Thyroid gland (tissue), 4 donors: ENCODE data around the gene URM1. TPM values are rescaled to one million over a fixed set of nuclear protein-coding genes. Genes with fewer than 3 reads are reported as not detected.
A peak's percentile ranks its signal among the peaks of the same experiment; 100 is the strongest.

Experiments
- DNase-seq, 2 donors: peaks; one replicate each; pipeline ENCODE4 v3.0.0-alpha.2; 2019
- H3K27ac ChIP-seq, 3 donors: fragments of 200-600 bp; sonication (generic); 1 replicate in 2 of 3; 2 replicates in 1 of 3; pipeline ENCODE4 v1.5.1; 2016 to 2019; ENCODE audit warnings: mild to moderate bottlenecking in 1 of 3, moderate library complexity in 1 of 3
- H3K27me3 ChIP-seq: fragments of 200-600 bp; sonication (generic); one replicate; pipeline ENCODE4 v1.5.1; 2019
- H3K36me3 ChIP-seq, 2 donors: fragments of 200-600 bp; sonication (generic); one replicate each; pipeline ENCODE4 v1.5.1; 2016 to 2019
- H3K4me1 ChIP-seq, 2 donors: fragments of 200-600 bp; sonication (generic); one replicate each; pipeline ENCODE4 v1.5.1; 2017 to 2019
- H3K4me3 ChIP-seq, 3 donors: fragments of 200-600 bp; sonication (generic); replicated peaks in 1 of 3; 1 replicate in 2 of 3; 2 replicates in 1 of 3; pipeline ENCODE4 v1.5.1; 2016; ENCODE audit warnings: mild to moderate bottlenecking in 1 of 3
- H3K9me3 ChIP-seq: fragments of 200-600 bp; sonication (generic); one replicate; pipeline ENCODE4 v1.5.1; 2017
- CTCF ChIP-seq, 6 experiments: fragments of 200-600 bp in 3 of 6; fragments of 450-650 bp in 3 of 6; sonication (generic) in 3 of 6; IDR thresholded peaks; one replicate each; pipeline ENCODE4 v1.5.1; 2016 to 2019; ENCODE audit warnings: antibody characterized with exemption in 6 of 6, mild to moderate bottlenecking in 2 of 6, inconsistent platforms in 1 of 6, moderate library complexity in 1 of 6
- POLR2A ChIP-seq, 2 donors: fragments of 450-650 bp; IDR thresholded peaks; one replicate each; pipeline ENCODE4 v1.6.1; 2017; ENCODE audit warnings: antibody characterized with exemption in 2 of 2, mild to moderate bottlenecking in 2 of 2, moderate library complexity in 1 of 2
- WGBS, 2 donors: methylation state at CpG; one replicate each; pipeline ENCODE4 v1.1.5; 2017; 5-methylcytosine and 5-hydroxymethylcytosine counted together
- intact Hi-C: fragments of 100-400 bp; cut with DNase I; formaldehyde crosslinking; loops from one replicate; pipeline ENCODE4 v1.15.1; 2023
- total RNA-seq, 4 donors: library from RNA; depleted of rRNA; stranded (reverse); fragments of >200 nt; gene quantifications; one replicate each; pipeline ENCODE4 v1.2.3, GENCODE V29; 2016

Gene URM1
- total RNA-seq, 4 donors from 2014 or later, result 24.3 to 39.4 (median 31.2) TPM

- 64 to 79% methylated on average over 10 to 13 of the region's 13 CpGs for WGBS, 2 donors
- peak; percentile 90 to 96 for DNase-seq
- no peaks in the 10 kb centered on the region for H3K9me3 ChIP-seq
- intact Hi-C loops, result no loop called here
- peaks cover 26 to 31% of the 10 kb centered on the region in 2 donors for H3K36me3 ChIP-seq
- no peak overlapping the region for H3K4me3 ChIP-seq
- no peak for TF ChIP-seq POLR2A (IDR thresholded peaks at IDR 0.05)
- TF ChIP-seq CTCF (IDR thresholded peaks at IDR 0.05), result no peak
- H3K4me1 ChIP-seq, result peaks cover 0 to 14% of the 10 kb centered on the region in 2 donors
- no peaks in the 10 kb centered on the region for H3K27me3 ChIP-seq
- peak overlapping the region in 2 of 3 donors; percentile 53 to 68 for H3K27ac ChIP-seq
Observed at GRCh38 chr9:128389395-128390149, 18.4 kb downstream of the URM1 start.

GRCh38 chr9:128390150-128390812, 19.1 kb downstream of the URM1 start:
- H3K27me3 ChIP-seq, result no peaks in the 10 kb centered on the region
- no peak for DNase-seq
- intact Hi-C loops, result no loop called here
- no peak overlapping the region for H3K4me3 ChIP-seq
- H3K4me1 ChIP-seq, result peaks cover 0 to 14% of the 10 kb centered on the region in 2 donors
- no peak for TF ChIP-seq CTCF (IDR thresholded peaks at IDR 0.05)
- TF ChIP-seq POLR2A (IDR thresholded peaks at IDR 0.05), result no peak
- H3K27ac ChIP-seq, result peak overlapping the region in 2 of 3 donors; percentile 24 to 53
- 80 to 85% methylated on average over 9 to 11 of the region's 11 CpGs for WGBS, 2 donors
- no peaks in the 10 kb centered on the region for H3K9me3 ChIP-seq
- peaks cover 26 to 31% of the 10 kb centered on the region in 2 donors for H3K36me3 ChIP-seq

- Histone ChIP-seq H3K4me3 (no peak overlapping the region), H3K36me3 (peaks cover 26 to 31% of the 10 kb centered on the region in 2 donors), H3K27ac (no peak overlapping the region), H3K4me1 (peaks cover 0 to 14% of the 10 kb centered on the region in 2 donors), H3K9me3 (no peaks in the 10 kb centered on the region), H3K27me3 (no peaks in the 10 kb centered on the region)
- WGBS, 2 donors, result 89 to 98% methylated on average over 6 to 8 of the region's 8 CpGs
- intact Hi-C loops, result no loop called here
- no peak for DNase-seq
- TF ChIP-seq POLR2A (IDR thresholded peaks at IDR 0.05), result no peak
- TF ChIP-seq CTCF (IDR thresholded peaks at IDR 0.05), result no peak
Observed at GRCh38 chr9:128390813-128391711, 19.9 kb downstream of the URM1 start.

GRCh38 chr9:128391956-128392301, 20.8 kb downstream of the URM1 start:
- DNase-seq, result no peak
- H3K27ac ChIP-seq, result no peak overlapping the region
- peaks cover 0 to 17% of the 10 kb centered on the region in 2 donors for H3K4me1 ChIP-seq
- no peaks in the 10 kb centered on the region for H3K27me3 ChIP-seq
- H3K4me3 ChIP-seq, result no peak overlapping the region
- no peaks in the 10 kb centered on the region for H3K9me3 ChIP-seq
- intact Hi-C loops, result no loop called here
- WGBS, 2 donors, result 84 to 93% methylated on average over 21 of the region's 21 CpGs
- TF ChIP-seq CTCF (IDR thresholded peaks at IDR 0.05) (no peak), POLR2A (IDR thresholded peaks at IDR 0.05) (no peak)
- H3K36me3 ChIP-seq, result peaks cover 25 to 31% of the 10 kb centered on the region in 2 donors
